Astrocyte of the spinal cord (primary cell): ENCODE results near the gene NXPH1.

ENCODE experiments used
- DNase-seq: peaks from one replicate; pipeline ENCODE4 v3.0.0; 2011; ENCODE audit warnings: low read depth, low spot score
- H3K4me3 ChIP-seq: 2 replicates; pipeline ENCODE4 v1.5.1; 2011; ENCODE audit warnings: low read depth, mild to moderate bottlenecking, low read length, moderate library complexity
- CTCF ChIP-seq: IDR thresholded peaks from 2 replicates; pipeline ENCODE4 v1.5.1; 2012; ENCODE audit warnings: low read depth, mild to moderate bottlenecking, low read length, inconsistent platforms
- in situ Hi-C: cut with HindIII; loops from 2 replicates; pipeline ENCODE4 v1.10.0; 2017; ENCODE audit warnings: low sequenced_read_pairs

NXPH1 gene

GRCh38 chr7:8592167-8592566 lies 158.8 kb downstream of the NXPH1 start:
- H3K4me3 ChIP-seq: no peak overlapping the region
- no peak for DNase-seq
- in situ Hi-C loops: no loop called here
- TF ChIP-seq CTCF: no peak

- H3K4me3 ChIP-seq: no peak overlapping the region
- DNase-seq: no peak
- in situ Hi-C loops: no loop called here
- TF ChIP-seq CTCF: no peak
Observed at GRCh38 chr7:8594115-8594514, 160.7 kb downstream of the NXPH1 start.

GRCh38 chr7:8597565-8597964 lies 164.2 kb downstream of the NXPH1 start:
- H3K4me3 ChIP-seq: no peak overlapping the region
- no peak for DNase-seq
- in situ Hi-C loops: no loop called here
- TF ChIP-seq CTCF: no peak

- in situ Hi-C loops: no loop called here
- no peak for TF ChIP-seq CTCF
- no peak for DNase-seq
- H3K4me3 ChIP-seq: no peak overlapping the region
Observed at GRCh38 chr7:8601121-8601520, 167.7 kb downstream of the NXPH1 start.

GRCh38 chr7:8605221-8605620 lies 171.8 kb downstream of the NXPH1 start:
- H3K4me3 ChIP-seq: no peak overlapping the region
- DNase-seq: no peak
- no peak for TF ChIP-seq CTCF
- in situ Hi-C loops: no loop called here

DNA sequence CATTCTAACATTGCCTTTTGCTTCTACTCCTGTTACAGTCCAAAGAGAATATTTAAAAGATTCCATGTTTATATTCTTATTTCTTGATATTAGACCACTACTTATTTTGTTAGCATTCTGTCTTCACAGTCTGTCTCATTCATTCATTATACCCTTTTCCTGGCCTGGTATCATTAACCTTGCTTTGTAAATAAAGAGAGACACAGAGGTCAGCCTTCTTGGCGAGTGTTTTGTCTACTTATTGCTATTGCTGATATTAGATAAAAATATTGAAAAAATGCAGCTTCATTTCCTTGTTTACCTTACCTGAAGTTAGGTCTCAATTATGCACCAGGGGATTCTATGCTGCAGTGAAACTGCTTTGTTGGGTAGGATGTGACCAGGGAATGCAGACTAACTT lies 179.2 kb downstream of the NXPH1 start:
- TF ChIP-seq CTCF: no peak
- in situ Hi-C loops: no loop called here
- no peak overlapping the region for H3K4me3 ChIP-seq
- no peak for DNase-seq

DNA sequence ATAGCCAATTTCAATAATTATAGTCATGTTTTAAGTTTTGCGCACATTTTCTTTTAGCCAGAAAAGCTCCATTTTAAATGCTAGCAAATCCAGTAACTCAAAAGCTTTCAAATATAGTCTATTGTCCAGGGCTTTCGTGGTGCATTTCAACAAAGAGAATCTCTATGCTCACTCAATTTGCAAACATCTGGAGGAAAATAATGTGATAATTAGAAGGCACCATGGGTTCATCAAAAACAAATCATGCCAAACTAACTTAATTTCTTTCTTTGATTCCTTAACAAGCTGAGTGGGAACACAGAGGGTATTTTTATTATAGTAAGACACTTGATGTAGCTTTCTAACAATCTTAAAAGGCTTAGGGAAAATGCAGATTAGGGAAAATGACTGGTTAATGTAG lies 179.8 kb downstream of the NXPH1 start:
- H3K4me3 ChIP-seq: no peak overlapping the region
- no peak for DNase-seq
- TF ChIP-seq CTCF: no peak
- in situ Hi-C loops: no loop called here
